NCI-H345 treated with DMSO at 0.1 percent for 48 hours (cell line): Measurements from ENCODE around the gene SH2D2A.

ENCODE experiments used
- DNase-seq: peaks from one replicate; lab custom pipeline; 2025; ENCODE audit not compliant: unreplicated experiment; lab: John Stamatoyannopoulos, UW

SH2D2A gene

DNA sequence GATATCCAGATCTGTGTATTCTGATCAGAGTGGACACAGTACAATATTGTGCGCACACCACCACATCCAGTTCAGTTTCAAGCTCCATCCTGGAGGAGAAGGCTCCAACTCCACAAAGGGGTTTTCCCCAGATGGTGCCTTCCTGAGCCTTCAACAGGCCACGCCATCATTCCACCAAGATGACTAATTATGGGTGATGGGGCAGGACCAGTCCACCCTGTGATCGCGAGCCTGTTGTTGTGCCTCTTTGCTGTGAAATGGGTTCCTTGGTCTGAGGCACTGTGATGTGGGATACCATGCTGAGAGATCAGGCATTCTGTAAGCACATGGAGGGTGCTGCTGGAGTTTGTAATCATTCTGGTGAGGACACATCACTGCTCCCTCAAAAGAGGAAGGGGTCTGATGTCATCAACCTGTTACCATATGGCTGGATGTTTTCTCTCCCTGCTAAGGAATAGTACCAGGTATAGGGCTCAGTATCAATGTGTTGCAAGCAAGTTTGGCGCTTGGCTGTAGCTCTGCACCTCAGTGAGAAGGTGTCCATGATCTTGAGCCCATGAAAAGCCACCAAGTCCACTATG is 6.7 kb upstream of the SH2D2A start:
- no peak for DNase-seq

DNA sequence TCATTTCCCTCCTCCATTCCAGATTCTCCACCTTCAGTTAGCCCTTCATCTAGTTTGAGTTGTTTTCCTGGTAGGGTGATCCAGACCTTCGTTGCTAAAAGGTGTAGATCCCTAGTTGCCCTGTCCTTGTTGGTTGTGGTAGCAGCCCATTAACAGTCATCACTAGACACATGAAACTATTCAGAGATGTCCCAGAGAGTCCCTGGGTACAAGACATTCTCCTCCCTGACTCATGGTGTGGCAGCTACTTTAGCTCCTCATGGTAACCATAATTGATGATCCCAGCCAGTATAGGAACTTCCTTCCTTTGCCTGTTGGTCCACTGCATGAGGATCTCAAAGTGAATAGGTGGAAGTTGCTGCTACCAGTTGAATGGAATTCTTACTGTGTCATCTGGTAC is 6.0 kb upstream of the SH2D2A start:
- no peak for DNase-seq

DNA sequence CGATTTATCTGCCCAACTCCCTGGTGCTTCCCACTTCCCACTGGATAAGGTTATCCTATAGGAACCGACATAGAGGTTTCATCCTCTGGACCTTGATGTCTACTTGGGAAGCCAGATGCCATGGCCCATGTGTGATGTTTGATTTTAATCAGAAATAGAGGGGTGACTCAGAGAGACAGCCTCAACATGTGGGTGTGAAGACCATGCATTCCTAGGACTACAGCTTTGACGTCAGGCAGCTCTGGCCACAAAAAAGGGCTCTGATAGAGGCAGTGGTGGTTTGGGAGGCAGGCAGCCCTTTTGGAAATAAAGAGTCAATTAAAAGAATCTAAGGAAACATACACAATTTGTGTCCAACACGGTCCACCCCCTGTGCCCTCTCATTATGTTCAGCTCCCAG is 5.2 kb upstream of the SH2D2A start:
- no peak for DNase-seq

DNA sequence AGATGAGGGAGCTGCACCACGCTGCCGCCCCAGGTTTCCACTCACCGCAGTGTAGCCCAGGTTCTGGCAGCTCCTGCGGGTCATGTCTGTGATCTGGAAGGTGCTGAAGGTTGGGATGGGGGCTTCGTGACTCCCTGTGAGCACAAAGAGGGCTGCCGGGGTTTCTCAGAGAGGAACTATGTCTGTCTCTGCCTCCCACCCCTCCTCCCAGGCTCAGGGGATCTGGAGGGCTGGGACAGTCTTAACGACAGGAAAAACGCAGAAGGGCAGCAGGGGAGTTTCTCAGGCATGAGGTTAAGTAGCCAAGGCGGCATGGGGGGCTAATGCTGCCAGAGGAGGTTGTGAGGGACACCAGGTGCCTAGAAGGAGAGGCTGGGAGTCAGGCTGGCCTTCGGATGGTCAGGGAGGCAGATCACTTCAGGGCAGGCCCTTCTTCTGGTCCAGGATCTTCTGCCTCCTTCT is 656 bp downstream of the SH2D2A start:
- DNase-seq = no peak

DNA sequence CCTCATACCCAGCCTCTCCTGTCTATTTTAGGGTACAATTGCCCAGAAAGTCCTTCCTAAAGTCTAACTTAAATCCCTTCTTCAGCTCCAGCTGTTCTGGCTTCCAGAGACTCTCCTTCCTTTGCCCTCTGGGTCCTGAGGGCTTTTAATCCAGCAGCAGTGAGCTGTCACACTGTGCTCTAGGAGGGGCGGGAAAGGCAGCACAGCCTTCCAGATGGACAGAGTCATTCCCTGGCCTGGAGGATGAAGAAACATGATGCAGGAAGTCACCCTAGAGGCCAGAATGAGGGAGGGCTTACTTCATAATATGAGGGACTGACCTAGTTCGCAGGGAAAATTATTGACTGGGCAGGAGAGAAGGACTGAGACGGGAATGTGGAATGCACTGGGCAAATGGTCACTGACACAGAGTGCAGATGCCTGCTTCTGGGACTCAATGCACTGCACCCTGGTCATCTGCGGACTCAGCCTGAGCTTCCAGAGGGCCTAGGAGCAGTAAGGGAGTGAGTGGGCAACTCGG is 1.3 kb downstream of the SH2D2A start:
- no peak for DNase-seq

DNA sequence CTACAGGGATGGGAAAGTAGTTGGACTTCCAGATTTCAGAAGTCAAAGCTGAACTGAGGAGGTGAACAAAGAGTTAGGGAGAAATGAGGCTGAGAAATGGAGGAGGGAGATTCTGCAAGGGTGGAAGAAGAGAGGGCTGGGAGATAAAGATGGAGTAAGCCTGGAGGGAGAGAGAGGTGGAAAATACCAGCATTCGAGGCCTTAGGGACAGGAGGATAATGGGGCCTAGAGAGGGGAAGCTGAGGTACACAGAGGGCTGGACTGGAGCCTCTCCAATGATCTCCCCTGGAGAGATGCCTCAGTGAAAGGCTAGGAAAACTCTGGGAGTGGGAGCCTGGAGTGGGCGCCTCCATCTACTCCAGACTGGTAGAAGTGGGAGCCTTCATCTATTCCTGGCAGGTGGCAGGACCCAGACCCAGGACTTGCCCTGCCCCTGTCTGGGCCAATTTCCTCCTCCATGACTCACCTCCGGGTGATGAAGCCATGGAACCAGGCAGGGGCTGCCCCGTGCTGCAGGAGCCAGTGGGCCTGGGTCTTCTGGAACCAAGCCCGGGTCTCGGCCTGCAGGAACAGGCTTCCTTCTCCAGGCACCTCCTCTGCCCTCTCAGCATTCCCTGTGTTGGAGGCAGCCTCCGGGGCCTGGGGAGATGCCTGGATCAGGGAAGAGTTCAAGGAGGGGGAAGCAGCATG is 1.9 kb downstream of the SH2D2A start:
- no peak for DNase-seq

DNA sequence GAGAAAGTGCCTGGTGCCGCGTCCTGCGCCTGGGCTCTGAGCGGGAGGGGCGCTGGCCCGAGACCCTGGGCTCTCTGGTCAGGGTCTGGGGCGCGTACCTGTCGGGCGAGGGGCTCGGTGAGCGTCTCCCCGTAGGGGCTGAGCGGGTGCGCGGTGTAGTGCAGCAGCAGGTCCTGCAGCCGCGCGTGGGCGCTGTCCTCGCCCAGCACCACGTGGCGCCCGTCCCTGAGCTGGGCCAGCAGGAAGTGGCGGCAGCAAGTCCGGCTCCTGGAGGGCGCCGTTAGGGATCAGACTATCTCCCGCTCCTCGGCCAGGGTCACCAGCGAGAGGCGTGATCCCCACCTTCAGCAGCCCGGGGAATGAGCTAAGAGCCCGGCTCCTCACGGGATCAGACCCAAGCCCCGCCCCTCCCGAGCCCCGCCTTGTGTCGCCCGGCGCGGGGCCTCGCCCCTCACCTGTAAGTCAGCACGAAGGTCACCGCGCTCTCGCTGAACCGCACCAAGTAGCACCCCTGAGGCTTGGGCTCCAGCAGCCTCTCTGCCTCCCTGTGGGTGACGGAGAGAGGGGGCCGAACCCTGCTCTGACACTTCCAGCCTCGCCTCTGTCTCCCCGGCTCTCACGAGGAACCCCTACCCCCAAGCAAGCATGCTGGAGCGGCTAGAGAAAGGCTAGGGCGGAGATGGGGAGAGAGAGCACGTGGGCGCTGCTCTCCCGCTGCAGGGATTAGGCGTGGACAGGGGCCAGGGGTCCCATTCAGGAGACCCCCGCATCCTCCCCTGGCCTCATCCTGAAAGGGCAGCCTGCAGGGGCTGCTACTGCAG is 2.7 kb downstream of the SH2D2A start:
- no peak for DNase-seq

DNA sequence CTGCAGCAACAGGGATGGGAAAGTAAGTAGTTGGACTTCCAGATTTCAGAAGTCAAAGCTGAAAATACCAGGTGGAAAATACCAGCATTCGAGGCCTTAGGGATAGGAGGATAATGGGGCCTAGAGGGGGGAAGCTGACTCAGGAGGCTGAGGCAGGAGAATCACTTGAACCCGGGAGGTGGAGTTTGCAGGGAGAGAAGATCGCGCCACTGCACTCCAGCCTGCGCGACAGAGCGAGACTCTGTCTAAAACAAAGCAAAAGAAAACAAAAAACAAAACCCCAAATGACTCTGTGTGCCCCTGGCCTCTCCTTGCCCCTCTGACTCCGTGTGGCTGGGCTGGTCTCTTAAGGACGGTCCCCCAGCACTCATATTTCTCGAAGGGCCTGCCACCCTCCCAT is 3.4 kb downstream of the SH2D2A start:
- no peak for DNase-seq

DNA sequence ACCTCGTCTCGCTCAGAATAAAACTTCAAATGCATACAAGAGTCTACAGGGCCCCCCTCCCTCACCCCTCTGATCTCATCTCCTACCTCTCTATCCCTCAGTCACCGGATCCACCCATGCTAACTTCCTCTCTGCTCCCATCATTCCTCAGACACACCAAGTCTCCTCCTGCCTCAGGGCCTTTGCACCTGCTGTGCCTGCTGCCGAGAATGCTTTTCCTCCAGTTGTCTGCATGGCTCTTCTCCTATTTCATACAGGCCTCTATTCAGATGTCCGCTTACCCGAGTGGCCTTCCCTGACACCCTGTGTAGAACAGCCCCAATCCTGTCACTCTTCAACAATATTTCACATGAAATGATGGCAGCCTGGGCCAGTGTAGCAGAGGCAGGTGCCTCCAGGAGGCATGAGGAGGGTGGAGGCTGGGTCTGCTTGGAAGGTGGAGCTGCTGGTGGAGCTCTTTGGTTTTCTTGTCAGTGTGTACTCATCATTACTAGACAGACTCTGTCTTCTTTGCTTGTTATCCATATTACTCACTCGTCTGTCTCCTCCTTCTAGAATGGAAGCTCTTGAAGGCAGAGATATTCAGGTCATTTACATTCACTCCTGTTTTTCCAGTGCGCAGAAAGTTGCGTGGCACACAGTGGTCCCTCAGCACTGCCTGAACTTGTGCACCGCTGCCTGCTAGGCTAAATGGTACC is 4.2 kb downstream of the SH2D2A start:
- no peak for DNase-seq

DNA sequence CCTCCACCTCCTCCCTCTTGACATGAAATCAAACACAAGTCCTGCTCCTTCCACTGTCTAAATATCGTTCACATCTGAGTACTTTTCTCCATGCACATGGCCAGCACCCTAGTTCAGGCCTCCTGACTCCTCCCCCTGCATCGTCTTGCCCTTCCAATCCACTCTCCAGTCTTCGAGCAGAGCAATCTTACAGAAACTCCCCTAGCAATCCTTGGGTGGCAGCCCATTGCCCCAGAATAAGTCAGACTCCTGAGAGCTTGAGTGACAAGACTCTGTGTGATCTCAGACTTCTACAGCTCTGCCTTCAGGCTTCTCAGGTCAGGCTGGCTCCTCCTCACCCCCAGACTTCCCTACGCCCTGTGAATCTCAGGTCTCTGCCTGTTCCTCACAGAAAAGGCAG is 5.5 kb downstream of the SH2D2A start:
- DNase-seq = no peak

DNA sequence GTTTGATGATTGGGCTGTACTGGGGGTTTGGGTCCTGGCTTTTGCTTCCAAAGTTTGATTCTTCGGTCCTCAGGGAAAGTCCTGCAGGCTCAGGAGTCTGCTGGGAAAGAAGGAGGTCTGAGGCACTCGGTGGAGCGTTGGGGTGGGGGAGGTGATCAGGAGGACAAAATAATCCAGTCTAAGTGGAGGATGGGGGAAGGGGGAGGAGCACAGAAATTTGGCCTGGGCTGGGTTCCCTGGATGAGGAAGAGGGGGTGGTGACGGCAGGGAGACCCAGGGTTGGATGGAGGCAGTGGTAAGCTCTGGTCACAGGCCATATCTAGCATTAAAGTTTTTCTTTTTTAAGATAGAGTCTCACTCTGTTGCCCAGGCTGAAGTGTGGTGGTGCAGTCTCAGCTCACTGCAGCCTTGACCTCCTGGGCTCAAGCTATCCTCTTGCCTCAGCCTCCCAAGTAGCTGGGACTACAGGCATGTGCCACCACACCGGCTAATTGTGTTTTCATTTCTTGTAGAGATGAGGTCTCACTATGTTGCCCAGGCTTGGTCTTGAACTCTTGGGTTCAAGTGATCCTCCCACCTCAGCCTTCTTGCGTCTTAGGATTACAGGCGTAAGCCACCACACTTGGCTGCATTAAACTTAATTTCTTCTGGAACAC is 6.8 kb downstream of the SH2D2A start:
- DNase-seq = no peak

DNA sequence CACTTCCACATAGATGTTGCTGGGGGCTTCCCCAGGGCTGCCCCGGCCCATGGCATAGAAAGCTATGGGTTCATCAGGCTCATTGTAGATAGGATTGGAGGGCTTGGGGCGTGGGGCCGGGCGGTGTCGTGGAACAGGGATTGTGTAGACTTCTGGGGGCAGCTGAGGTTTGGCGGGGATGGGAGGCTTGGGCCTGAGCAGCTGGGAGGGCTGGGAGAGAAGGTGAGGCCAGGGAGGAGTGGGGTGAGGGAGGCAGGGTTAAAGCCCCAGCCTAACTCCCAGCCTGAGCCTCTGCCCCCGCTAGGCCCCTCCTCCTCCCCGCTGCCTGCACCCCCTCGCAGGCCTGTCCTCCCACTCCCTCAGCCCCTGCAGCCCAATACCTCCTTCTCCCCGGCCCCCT is 7.4 kb downstream of the SH2D2A start:
- DNase-seq = no peak

DNA sequence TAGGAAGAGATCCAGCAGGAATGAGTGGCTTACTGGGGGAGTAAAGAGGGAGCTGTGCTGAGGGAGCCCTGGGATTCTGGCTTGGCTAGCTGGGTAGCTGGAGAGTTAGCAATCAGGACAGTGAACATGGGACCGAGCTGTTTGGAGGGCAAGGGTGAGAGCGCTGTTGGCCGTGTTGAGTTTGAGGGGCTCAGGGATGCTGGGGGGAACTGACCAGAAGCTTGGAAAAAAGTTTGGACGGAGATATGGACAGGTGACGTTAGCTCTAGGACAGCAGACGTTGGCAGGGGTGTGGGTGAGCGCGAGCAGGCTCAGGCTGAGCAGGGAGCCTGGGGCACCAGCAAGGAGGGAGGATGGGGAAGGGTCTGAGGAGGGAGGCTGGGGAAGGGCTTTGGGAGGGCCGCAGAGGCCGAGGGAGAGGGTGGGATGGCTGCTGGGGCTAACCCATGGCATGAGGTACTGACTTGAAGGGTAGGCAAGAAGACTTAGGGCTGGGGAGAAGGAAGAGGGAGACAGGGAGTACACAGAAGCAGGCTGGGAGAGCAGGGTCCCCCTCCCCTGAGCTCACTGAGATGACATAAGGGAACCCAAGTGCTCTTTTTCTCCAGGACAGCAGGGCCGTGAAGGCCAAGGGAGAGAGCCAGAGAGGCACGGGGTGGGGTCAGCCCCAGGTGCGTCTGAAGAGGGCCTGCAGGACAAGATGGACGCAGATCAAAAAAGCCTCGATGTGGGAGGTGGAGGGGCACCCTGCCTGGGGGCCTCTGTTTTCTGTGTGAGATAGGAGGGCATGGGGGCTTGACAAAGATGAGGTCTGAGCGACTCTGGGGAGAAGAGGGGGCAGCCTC is 8.2 kb downstream of the SH2D2A start:
- no peak for DNase-seq

DNA sequence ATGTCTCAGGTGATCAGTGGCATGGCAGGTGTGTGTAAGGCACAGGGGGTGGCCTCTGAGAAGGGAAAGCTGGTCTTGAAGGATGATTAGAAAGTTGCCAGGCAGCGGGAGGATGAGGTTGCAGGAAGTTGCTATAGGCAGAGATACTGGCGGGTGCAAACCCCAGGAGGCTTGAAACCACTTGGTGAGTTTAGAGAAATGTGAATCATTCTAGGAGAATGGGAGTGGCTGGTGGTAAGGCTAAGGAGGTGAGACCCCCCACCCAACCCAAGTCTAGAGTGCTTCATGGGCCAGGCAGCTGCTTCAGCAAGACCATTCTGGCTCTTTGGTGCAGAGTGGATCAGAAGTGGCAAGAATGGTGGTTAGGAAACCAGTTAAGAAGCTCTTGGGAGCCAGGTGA is 9.0 kb downstream of the SH2D2A start:
- DNase-seq = no peak

DNA sequence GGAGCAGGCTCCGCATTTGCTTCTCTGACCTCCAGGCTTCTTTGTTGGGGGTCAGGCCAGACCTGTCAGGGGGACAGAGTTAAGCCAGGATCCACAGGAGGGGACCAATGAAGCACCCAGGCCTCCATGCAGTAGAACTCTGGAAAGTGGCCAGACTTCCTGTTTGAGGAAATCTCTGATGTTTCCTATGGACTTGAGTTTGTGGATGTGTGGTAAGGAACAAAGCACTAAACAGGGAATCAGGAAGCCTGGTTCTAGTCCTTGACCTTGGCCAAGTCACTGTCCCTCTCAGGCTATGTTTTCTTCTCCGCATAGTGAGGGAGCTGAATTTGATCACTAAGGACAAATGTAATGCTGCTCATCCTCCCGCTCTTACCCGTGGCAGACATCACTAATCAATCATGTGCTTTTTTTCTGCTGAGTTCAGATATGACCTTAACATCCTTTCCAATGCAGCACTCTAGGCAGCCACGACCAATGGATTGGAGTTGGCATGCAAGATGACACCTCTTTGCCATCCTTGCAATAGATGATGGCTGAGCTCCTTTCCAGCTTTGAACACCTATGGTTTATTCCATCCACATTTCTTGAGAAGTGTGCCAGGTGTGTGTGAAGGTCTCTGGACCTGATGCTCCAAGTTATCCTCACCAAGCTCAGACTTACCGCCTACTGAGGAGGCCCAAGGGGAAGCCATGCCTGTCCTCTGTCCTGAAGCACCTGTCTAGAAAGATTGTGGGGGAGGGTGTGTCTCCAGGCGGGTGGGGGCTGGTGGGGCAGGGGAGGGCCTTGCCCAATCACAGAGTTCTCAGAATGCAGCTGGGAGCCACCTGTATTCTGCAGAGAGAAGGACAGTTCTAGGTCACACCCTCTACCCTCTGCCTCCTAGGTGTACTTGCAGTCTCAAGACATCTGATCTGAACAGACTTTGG is 9.9 kb downstream of the SH2D2A start:
- DNase-seq = no peak

DNA sequence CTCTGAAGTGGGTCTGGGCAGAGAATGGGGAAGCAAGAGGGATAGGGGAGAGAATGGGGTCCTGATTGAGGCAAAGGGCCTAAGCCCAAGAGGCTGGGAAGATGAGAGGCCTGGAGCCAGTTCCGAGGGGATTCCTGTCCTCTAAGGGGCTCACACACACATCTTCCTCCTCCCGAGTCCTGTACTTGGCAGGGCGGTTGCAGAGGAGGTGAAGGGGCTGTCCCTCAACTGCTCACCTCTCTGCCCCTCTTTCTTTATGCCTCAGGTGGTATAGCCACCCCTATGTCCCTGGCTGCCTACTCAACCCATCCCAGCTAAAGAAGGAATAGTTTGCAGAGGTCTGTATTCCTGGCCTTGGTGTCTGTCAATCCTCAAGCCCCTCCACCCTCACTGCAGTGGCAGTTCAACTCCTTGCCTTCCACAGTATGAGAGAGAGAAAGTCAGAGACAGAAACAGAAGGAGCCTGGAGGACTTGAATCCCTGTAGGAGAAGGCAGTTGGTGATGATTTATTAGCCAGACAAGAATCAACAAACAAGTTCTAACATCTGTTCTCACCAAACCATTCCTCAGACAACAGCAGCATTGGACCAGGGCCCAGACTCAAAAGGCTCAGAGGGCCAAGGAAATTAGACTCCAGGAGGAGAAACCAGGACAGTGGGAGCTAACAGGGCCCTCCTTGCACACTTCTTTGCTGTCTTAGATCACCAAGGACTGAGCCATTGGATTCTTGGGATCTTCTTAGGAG is 10.7 kb downstream of the SH2D2A start:
- no peak for DNase-seq

DNA sequence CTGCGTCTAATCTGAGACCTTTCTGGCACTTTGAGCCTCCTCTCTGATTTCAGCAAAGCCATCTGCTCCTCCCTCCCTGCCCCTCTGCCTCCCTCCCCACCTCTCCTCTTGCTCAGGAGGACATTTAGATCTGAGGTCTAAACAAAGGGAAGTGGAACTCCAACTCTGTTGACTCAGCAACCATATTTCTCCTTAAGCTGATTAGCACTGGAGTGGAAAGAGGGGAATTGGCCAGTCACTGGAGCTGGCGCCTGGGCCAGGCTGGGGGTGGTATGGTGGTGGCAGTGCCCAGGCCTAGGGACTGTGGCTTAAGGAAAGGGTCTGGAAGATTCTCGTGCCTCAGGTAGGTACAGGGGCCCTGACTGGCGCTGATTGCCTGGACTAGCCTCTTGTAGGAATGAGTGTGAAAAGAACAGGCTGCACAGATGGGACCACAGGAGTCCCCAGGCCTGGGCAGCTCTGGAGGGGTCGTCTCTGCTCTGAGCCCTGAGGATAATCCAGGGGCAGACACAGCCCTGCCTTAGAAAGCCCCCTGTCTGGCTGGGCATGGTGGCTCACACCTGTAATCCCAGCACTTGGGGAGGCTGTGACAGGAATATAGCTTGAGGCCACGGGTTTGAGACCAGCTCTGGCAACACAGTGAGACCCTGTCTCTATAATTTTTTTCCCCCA is 11.9 kb downstream of the SH2D2A start:
- DNase-seq = no peak

DNA sequence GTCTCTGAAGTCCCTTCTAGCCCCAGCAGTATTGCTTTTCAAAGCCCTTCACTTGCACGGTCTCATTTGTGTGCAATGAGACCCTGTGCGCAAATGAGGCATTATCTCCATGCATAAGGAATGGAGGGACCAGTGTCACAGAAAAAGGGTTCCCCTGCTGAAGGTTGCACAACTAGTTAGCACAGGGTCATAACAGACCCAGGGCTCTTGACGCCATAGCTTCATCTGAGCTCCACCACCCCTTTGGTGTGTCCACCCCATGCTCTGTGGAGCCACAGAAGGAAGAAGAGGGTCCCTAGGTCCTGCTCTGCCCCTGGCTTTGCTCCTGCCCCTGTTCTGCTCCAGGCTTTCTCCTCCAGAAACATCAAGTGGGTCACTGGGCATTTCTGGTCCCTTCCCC is 12.6 kb downstream of the SH2D2A start:
- no peak for DNase-seq
